ENCODE measurements around the gene TRAPPC2.

The TRAPPC2 gene

DNA sequence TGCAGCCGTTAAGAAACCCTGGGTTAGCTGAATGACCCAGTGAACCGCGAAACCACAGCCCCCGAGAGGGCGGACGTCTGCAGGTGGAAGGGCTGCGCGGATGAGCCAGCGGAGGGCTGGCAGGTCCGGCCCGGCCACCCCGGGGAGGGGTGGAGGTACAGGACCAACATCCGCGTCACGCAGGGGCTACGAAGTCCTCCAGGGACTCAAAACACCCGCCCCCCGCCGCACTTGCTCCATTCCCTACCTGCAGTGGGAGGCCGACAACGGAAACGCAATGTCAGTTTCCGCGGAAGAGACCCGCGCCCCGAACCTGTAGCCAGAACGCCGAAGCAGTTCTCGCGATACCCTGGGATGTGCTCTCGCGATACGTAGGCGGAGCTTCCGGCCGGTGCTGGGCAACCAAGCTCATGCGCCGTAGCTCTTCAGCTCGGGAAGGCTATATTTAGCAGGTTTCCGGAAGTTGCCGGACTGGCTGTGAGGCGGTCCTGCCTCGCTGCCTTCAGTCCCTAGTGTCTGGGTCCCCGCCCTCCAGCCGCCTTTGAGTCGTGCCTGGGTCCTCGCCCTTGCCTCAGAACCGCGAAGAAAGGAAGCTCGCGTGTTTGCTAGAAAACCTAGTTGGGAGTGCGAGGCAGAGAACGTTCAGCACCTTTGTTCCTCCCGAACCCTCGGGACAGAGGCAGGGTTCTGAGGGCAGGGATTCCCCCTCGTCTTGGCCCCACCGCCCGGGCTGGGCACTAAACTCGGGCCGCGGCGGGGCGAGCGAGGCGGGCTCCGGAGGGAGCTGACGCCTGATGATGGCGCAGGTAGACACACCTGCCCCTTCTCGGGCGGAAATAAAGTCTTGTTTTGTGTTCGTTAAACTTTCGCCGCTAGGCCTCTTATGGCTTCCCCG lies at the start of gene TRAPPC2, which contains the start of gene OFD1:
TSS of gene TRAPPC2 (minus strand) at position 343 of the 895 bp plus-strand sequence. CDS start 14,657 bp downstream, outside the sequence.
TSS of gene OFD1 (plus strand) at position 471 of the 895 bp plus-strand sequence. CDS start at position 795, 324 bp downstream.
- DNase-seq = peak; percentile 78 to 88 (median 86)

GRCh38 chrX:13780868-13781427 lies 46.5 kb upstream of the TRAPPC2 start:
- DNase-seq = no peak

GRCh38 chrX:13778916-13779315 lies 44.5 kb upstream of the TRAPPC2 start:
- DNase-seq = no peak

DNA sequence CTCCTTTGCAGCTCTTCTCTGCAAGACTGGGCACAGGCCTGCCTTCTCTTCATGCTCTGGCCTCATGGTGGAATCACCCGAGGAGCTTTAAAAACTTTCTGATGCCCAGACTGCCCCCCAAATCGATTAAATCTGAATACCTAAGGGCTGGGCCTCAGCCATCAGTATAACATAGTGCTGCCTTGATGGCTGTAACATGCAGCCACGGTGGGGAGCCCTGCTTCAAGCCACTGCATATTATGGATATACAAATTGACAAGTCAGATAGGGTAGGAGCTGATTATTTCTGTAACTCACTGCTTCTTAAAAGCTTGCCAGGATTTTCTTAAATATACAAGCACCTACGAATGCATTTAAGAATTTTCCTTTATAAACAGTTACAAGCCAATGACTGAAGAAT lies 42.0 kb upstream of the TRAPPC2 start:
- DNase-seq = no peak

DNA sequence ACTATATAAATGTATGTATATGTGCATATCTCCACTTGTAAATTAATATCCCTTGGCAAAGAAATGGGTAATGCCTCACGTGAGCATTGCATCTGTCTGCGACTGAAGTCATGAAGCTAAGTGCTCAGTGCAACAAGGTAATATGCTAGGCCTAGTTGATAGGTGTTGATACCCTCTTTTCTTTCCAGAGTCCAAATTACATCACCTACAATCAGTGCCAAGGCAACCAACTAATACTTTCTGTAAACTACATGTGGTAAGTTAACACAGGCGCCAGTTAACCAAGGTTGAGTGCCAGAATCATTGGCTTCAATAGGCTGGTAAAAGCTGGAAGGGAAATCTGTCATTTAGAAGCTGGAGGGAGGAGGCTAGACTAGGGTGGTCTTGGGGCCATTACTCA lies 41.4 kb upstream of the TRAPPC2 start:
- DNase-seq = no peak

- DNase-seq = no peak
These were observed 40.3 kb upstream of the TRAPPC2 start for GRCh38 chrX:13774696-13775095.

- no peak for DNase-seq
These were observed 35.7 kb upstream of the TRAPPC2 start for GRCh38 chrX:13770013-13770535.

DNA sequence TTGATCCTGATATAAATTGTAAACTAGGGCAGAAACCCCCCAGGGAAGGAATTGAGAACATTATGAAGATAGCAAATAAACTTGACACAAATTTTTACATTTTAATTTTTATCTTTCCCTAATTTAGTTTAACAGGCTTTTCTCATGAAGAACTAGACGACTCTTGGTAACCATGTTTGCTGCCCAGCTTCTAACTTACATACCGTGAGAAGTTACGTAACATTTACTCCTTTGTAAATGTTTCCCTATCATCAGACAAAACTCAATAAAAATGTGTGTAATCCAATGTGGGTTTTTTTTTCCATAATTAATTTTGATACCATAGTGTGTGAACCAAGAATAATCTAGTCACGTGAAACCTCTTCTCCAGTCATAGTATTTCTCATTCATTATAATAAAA lies 34.5 kb upstream of the TRAPPC2 start:
- DNase-seq = no peak

DNA sequence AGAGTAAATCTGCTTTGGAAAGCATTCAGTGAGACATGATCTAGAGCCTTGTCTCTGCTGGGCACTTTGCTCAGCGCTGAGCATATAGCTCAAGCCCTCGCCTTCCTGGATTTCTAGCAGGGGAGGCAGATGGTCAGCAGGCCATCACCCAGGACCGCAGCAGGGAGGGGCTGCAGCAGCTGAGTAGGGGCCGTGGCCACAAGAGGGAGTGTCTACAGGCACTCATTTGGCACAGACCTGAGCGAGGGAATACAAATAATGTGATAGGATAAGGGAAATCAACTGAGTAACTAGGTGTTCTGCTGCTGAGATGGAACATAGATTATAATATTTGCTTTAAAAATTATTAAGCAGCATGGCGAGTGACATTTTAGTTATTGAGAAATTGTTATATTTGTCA lies 30.3 kb upstream of the TRAPPC2 start:
- no peak for DNase-seq

GRCh38 chrX:13764281-13764680 lies 29.9 kb upstream of the TRAPPC2 start:
- no peak for DNase-seq

DNA sequence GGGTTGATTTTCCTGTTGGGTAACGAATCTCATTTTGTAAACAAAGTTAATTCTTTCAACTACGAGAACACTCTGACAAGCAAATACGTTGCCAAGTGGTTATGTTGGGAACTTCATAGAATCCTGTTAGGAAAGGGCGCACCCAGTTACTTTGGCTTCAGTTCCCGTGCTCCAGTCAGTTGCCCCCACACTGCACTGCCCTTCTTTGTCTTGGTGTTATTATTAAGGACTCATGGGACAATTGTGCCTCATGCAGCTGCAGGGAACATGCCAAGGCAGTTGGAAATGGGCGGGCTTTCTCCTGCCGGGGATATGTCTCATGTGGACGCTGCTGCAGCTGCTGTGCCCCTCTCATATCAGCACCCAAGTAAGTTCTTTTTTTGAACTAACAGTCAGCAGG lies 29.1 kb upstream of the TRAPPC2 start:
- no peak for DNase-seq

- DNase-seq = no peak
These were observed 27.4 kb upstream of the TRAPPC2 start for GRCh38 chrX:13761606-13762414.

DNA sequence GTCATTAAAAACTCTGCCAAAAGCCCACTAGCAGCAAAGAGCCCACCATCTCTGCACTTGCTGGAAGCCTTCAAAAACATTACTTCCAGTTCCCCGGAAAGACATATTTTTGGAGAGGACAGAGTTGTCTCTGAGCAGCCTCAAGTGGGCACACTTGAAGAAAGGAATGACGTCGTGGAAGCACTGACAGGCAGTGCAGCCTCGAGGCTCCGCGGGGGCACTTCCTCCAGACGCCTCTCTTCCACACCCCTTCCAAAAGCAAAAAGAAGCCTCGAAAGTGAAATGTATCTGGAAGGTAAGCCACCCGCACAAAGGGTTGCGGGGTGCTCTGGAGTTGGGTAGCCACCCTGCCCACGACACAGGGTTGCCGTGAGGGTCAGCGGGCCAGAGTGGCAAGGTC lies 26.0 kb upstream of the TRAPPC2 start:
- no peak for DNase-seq

- no peak for DNase-seq
These were observed 24.8 kb upstream of the TRAPPC2 start for GRCh38 chrX:13759152-13759718.

GRCh38 chrX:13756381-13756780 lies 22.0 kb upstream of the TRAPPC2 start:
- DNase-seq = no peak

GRCh38 chrX:13755254-13755653 lies 20.8 kb upstream of the TRAPPC2 start:
- peak in 2 of 6 experiments; percentile 7 to 8 for DNase-seq

- DNase-seq = no peak
These were observed 20.3 kb upstream of the TRAPPC2 start for GRCh38 chrX:13754765-13755164.

- no peak for DNase-seq
These were observed 18.2 kb upstream of the TRAPPC2 start for GRCh38 chrX:13752646-13753045.

GRCh38 chrX:13752141-13752540 lies 17.7 kb upstream of the TRAPPC2 start:
- no peak for DNase-seq

DNA sequence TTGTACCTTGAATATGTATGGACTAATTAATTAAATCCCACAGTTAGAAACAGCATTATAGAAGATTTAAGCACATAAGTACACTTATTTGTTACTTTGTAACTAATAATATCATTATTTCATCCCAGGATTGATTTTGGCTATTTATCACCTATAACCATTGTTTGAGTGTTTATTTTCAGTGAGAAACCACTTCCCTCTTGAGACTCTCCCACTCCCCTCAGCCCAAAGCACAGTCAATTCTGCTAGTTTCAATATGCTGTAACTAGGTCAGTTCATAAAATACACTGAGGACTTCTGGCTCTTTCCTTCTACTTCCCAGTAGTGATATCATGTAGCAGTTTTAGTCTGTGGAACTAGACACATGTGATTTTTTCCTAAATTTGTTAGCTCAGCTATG lies 16.4 kb upstream of the TRAPPC2 start:
- DNase-seq = no peak

DNA sequence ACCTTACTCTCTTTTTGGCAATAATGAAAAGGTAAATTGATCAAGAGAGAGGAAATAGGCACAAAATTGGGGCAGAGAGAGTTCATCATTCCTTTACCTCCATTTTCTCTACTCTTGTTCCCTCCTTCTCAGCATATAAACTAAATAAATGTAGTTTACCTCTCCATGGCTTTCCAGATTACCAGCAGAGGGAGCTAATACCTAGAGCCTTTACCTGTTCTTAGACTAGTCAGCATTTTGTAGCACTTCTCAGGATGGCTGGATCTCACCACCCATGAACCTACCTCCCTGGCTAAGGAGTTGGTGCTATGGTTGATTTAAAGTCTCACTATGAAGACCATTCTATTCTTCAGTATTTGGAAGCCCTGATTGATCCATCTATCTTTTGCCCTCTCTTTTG lies 15.8 kb upstream of the TRAPPC2 start:
- DNase-seq = peak in 3 of 6 experiments; percentile 1 to 48 (median 34)

DNA sequence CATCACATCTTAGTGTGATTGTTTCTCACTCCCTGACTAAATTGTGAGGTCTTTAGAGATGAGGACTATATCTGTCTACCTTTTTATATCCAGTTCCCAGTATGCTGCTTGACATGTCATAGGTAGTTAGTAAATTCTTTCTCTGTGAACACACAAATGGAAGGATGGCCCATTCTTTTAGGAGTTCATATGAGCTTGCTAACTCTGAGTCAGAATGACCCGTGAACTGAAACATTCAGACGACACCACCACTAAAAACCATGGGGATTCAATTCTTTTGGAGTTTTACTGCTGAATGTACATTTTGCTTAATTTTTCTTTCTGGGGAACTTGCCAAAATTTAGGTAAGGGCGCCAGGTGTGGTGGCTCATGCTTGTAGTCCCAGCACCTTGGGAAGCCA lies 14.1 kb upstream of the TRAPPC2 start:
- no peak for DNase-seq

DNA sequence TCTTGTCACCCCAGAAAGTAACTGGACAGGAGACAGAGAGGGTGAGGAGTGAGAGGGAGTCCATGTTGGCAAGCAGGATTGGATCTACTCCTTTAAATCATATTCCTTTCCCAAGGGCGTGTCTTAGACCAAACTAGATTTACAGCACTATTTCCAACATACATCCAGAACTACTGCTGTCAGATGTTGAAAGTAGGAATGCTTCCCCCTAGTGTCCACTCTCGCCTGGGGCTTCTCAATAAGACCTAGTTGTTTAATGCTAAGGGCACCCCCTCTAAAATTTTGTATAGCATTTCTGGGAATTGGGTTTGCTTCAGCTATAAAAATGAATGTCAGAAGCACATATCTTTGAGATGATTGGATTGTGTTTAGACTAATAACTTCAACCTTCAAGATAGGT lies 13.4 kb upstream of the TRAPPC2 start:
- peak in 2 of 6 experiments; percentile 10 to 16 for DNase-seq
